Measurements from ENCODE around the gene CTDNEP1.

The CTDNEP1 gene

DNA sequence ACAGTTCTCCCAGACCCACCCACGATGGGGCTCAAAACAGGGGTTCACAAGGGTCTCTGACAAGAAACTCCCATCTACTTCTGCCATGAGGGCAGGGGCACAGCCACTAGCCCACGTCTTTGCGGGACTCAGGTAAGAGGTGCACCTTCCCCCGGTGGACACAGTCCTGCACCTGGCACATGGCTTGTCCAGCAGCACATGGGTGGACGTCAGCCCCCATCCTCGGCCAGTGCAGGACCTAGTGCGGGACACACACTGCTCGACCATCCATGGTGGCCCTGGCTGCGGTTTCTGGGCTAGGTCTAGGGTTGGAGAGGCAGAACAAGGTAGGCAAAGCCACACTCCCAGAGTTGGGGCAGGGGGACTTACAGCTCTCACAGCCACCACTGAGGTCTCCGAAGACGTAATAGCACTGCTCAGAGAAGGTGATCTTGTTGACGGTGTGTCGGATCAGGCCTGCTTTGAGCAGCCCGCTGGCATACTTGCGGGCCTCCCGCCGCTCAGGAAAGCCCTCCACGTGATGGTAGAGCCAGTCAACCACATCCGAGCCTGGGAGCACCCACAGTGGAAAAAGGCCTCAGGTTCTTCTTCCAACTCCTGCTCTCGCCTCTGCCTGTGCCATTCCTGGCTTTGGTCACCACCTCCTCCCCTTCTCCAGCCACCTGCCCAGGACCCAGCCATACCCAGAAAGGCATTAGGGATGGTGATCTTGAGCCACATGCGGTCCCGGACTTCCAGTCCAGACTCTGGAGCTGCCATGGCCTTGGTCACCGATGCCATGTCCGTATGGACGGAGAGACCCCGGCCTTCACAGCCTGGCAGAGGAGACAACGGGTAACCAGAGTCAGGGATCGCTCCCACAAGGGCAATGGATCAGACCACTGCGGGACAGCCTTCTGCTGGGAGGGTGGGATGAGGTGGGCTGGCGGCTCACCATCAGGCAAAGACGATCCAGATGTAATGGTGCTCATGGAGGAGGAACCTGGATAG lies 24.5 kb downstream of the CTDNEP1 start:
- no peak for DNase-seq

DNA sequence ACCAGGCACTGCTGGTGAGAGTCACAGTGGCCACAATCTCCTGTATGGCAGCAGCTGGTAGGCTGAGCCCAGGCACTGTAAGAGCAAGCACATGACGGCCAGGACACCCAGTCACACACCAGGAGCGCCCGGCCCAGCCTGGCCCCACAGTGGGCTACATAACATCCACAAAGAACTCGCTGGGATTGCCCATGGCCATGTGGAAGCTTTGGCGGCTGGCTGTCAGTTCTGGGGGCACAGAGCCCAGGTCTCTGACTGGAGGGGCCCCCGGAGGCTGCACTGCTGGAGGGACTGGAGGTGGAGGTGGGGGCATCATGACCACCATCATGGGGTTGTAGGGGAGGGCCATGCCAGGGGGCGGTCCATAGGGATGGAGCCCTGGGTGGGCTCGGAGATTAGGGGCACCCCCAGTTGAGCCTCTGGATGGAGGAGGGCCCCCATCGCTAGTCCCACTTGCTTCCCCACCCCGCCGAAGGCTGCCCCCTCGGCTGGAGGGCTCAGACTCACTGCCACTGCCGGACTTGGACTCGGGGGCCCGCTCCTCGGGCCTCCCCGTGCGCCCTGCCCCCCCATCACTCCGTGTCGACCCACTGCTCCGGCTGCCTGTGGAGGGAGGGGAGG lies 25.7 kb downstream of the CTDNEP1 start:
- DNase-seq, result no peak

DNA sequence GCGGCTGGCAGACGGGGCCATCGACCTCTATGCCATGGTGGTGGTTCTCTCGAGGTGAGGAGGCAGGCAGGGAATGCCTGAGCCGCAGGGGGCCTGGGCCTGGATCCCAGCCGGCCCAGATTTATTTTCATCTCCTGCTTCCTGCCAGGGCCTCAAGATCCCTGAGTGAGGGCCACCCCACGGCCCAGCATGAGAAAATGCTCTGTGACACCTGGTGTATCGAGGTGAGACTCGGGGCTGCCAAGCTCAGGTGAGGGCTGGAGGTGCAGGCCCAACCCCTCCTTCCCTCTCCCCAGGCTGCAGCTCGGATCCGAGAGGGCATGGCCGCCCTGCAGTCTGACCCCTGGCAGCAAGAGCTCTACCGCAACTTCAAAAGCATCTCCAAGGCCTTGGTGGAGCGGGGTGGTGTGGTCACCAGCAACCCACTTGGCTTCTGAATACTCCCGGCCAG lies 26.8 kb downstream of the CTDNEP1 start:
- no peak for DNase-seq

DNA sequence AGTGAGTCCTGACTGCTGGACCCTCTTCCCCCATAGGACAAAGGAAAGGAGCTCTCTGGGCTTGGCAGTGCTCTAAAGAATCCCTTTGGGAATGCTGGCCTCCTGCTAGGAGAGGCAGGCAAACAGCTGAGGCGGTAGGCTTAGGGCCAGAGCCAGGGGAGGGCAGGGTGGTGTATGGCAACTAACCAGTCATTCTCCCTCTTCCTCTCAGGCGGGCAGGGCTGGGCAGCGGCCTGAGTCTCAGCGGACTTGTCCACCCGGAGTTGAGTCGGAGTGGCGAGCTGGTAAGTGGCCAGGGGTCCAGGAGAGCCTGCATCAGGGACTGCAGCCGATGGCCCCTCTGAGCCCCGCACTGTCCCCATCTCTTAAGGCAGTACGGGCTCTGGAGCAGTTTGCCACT lies 27.4 kb downstream of the CTDNEP1 start:
- DNase-seq, result no peak

DNA sequence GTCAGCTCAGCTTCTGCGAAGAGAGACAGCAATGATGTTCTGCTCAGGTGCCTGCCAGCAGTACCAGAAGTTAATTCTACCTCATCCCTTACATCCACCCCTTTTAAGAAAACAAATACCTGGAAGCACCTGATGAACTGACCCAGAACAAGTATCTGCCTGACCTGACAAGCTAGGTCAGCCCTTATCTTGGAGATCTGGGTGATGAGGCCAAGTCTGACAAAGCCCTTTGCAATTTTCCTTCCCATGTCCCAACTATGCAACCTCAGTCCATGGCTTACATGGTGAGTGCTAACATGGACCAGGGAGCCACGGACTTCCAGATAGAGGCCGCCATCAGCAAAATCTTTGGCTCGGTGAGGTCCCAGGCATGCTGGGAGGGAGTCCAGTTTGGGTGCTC lies 28.2 kb downstream of the CTDNEP1 start:
- no peak for DNase-seq

DNA sequence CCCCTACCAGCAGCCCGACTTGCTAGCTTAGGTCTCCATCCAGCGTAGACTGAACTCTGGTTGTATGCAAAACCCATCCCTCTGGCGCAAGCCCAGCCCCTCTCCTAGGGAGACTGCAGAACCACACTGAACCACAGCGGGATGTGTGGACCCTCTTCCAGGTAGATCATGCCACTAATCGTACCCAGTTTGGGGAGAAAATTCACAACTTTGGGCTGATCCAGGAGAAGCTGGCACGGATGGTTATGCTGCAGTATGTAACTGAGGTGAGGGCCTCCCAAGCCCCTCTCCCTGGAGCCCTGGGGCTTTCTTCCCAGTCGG lies 28.6 kb downstream of the CTDNEP1 start:
- DNase-seq, result no peak

DNA sequence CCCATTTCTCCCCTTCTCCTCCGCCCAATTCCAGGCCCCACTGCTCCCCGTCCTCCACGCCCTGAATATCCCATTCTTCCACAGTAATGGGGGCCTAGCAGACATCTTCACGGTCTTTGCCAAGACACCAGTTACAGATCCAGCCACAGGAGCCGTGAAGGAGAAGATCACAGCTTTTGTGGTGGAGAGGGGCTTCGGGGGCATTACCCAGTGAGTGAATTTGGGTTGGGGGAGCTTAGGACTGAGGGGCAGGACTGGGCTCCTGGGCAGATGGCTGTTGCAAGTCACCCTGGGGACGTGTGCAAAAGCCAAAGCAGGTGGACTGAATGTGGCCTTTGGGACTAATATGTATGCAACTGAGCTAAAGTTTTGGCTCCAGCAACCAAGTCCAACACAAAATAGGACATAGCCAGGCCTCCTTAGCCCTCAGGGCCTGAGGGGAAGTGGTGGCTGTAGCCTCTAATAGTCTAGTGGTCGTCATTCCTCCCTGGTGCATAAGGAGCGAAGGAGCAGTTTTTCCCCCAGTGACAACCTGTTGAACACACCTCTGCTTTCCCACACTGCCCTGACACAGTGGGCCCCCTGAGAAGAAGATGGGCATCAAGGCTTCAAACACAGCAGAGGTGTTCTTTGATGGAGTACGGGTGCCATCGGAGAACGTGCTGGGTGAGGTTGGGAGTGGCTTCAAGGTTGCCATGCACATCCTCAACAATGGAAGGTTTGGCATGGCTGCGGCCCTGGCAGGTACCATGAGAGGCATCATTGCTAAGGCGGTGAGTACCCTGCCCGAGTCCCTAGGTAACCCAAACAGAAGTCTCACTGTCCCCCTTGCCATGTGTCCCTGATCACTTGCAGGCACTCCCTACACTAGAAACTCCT lies 29.2 kb downstream of the CTDNEP1 start:
- DNase-seq, result no peak

DNA sequence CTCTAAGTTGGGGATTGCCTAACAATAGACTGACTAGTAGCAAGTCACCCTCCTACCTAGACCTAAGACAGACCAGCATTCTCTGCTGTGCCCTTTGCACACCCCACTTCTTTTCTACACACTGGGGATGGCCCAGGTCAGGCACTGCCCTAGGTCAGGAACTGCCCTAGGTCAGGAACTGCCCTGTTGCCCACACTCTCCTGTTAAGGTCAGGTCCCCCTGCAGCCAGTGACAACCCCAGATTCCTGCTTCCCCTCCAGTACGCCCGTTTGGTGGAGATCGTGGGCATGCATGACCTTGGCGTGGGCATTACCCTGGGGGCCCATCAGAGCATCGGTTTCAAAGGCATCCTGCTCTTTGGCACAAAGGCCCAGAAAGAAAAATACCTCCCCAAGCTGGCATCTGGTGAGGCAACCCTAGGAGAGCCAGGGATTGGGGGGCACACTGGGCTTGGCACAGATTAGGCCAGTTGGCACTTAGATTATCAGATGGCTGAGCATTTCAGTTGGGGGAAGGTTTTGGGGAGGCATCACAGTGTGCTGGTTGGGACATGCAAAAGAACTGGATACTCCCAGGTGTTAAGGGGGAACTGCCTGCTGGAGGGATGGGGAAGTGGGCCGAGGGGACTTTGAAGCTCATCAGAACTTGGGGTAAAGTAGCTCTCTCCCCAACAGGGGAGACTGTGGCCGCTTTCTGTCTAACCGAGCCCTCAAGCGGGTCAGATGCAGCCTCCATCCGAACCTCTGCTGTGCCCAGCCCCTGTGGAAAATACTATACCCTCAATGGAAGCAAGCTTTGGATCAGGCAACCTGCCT lies 30.0 kb downstream of the CTDNEP1 start:
- no peak for DNase-seq

DNA sequence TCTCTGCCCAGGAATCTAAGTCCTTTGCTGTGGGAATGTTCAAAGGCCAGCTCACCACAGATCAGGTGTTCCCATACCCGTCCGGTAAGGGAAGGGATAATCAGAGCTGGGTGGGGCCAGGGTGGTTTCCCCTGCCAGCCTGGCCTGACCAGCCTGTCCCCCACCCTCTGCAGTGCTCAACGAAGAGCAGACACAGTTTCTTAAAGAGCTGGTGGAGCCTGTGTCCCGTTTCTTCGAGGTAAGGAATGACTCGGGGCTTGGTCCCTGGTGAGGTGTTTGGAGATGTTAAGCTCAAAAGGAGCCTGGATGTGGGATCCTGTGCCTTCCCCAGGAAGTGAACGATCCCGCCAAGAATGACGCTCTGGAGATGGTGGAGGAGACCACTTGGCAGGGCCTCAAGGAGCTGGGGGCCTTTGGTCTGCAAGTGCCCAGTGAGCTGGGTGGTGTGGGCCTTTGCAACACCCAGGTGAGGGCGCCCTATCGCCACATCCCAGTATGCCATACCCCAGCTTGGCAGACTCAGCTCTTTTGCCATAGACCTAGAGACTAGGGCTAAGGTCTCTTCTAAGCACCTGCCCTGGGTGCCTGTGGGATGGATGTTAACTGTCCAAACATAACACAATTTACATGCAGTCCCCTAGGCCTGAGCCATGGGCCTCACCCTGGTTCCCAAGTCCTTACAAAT lies 30.8 kb downstream of the CTDNEP1 start:
- peak; percentile 55 for DNase-seq

DNA sequence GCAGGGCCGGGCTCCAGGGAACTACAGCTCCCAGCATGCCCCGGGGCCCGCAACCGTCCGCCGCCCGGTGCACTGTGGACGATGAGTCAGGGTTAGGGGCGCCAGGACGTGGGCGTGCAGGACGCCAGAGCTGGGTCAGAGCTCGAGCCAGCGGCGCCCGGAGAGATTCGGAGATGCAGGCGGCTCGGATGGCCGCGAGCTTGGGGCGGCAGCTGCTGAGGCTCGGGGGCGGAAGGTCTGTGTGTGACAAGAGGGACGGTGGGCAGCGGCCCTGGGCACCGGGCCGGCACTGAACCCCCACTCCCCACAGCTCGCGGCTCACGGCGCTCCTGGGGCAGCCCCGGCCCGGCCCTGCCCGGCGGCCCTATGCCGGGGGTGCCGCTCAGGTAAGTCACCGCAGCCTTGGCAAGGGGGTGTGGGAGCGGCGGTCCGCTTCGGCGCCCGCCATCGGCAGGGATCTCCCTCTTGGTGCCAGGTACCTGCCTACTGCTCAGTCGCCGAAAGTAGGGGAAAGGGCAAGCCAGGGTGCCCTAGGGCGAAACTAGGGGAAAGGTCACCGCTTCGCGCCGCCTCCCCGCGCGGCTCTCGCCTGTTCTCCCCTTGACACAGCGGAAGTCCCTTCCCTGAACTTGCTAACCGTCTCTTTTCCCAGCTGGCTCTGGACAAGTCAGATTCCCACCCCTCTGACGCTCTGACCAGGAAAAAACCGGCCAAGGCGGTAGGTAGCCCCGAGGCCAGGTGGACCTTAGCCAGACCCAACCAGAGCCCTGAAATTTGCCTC lies 31.5 kb downstream of the CTDNEP1 start, which contains the start of the genes ACADVL and DLG4:
Gene ACADVL, plus strand, starts transcription at position 127 of the 781 bp plus-strand sequence. Its CDS starts 47 bp downstream, at position 174.
Gene DLG4, minus strand, starts transcription at position 25 of the 781 bp plus-strand sequence.
- DNase-seq, result peak; percentile 86

DNA sequence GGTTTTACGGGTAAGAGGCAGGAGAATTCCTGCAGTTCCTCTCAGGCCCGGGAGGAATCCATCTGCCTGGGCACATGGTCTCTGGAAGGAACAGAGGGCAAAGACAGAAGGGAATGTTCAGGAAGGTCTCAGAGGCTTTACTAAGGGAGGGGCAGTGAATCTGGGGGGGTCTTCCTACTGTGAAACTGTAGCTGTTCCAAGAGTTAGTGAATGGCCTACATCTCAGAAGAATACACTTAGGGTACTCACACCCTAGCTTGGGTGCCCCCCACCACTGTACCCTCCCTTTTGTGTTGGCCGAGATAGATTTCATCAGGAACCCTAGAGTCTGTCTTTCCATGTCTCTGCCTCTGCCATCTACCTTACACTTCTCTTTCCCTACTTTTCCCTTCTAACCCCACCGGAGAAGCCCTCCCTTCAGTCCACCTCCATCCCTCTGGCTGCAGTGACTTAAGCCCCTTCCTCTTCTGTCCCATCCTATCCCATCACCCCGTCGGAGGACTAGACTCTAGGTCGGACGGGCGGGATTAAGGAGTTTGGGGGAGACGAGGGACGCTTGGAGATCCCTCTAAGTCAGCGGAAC lies 32.2 kb downstream of the CTDNEP1 start:
- no peak for DNase-seq

DNA sequence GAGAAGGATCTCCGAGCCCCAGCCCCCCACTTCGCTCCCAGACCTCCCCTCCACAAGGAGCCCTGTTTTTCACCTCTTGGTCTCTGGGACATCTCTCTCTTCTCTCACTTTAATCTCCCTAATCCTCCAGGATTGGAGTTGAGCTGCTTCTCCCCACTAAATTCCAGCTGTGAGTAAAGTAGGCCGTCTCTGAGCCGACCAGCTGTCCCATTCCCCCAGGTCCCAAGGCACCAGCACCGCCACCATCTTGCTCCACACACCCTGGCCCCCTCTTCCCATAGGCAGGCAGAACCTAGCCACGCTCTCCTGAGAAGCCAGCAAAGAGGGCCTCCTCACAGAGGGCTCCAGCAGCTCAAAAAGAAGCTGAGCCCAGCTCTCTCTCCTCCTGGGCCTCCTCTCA lies 32.8 kb downstream of the CTDNEP1 start:
- no peak for DNase-seq

DNA sequence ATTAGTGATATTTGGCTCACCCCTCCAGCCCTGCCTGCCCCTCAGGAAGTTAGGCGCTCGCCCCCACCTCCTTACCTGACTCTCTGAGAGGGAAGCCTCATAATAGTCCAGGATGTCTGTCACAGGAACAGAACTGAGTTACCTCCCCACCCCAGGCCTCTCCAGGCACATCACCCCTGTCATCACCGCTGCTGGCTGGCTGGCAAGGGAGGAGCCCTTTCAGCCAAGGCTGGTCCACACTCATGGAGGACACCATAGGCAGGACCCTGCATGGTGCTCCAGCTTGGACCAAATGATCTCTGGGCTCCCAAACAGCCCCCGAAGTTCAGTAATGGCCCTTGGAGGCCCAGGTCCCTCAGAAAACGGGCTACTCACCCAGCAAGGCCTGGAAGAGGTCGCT lies 33.4 kb downstream of the CTDNEP1 start:
- DNase-seq, result no peak

DNA sequence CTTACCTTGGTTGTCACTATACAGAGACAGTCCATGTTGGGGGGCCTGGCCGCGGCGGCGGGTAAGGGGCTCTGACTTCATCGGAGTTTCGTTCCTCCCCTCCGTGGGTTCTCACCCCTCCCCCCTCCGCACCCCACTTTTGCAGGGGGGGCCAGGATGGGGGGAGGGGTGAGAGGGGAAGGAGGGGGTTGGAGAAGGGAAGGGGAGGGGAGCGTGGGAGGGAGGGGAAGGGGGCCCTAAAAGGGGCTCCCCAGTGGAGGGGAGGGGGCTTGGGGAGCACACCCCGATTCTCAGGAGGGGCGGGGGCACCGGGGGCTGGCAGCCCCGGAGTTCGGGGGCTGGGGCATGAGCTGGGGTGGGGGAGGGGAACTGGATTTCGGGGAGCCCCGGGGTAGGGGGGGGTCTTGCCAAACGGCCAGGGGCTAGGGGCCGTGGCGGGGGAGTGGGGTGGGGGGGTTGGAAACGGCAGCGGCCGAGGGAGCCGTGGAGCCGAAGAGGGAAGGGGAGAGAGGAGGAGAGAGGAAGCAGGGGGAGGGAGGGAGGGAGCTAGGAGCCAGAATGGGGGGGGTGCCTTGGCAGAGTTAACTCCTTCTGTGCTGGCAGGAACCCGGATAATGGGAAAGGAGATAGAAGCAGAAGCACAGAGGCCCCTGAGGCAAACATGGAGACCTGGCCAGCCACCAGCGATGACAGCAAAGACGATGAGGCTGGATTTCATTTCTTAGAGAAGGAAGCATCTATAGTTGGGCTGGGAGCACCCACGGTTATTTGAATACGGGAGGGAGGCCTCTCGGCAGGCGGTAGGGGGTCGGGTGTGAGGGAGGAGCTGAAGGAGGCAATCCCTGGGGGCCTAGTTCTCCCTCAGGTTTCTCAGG lies 34.2 kb downstream of the CTDNEP1 start:
- DNase-seq, result peak; percentile 84

DNA sequence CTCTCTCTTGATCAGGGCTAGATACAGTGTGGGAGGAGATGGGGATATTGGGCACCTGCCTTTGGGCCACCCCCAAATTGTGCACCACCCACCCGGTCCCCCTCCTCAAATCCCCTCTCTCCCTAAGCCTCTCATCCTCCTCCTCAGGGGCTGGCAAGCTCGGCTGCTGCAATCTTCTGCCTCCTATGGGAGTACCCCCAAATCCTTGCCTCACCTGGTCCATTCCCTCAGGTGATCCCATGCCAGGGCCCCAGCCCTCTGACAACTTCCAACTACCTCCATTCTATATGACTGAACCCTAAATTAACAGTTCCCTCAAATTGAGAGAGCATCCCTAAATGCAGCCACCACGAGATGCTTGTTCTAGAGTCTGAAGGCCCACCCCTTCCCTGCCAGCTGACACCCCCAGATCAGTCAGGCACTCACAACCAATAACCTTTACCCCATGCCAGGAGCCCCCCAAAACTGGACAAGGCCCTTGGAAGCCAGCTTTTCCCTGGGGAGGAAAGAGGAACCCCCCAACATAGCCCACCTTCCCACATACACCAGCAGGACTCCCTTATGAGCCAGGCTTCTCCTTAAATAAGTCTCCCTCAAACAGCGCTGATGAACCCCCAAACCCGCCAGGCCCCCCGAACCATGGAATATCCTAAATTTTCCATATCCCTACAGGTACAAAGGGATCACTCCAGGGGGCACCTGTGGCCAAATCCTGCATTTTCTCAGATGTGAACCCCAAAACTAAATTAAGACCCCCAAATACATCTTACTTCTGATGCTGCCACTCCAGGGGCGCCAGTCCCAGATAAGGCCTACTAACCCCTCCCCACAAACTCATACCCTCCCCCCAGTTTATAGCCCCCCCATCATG lies 35.1 kb downstream of the CTDNEP1 start:
- no peak for DNase-seq

DNA sequence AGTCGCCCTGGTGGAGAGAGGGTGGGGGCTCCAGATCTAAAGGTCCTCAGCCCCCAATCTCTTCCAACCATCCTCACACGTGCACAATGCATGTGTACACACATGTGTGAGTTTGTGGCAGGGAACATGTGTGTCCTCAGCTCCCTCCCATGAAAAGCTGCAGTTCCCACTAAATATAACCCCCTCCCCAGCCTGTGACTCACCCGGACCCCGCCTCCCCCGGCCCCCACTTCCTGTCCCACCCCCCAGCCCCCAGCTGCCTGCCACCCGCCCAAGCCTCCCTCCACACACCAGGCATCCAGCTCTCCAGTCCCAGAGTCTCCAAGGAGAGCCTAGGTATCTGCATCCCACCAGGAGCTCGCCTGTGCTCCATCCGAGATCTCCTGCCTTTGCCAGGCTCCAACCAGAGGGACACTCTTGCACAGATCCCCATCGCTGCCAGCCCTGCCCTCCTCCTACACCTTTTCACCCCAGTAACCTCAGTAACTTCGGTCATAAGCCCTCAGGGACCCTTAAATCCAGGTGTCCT lies 35.8 kb downstream of the CTDNEP1 start:
- peak; percentile 33 for DNase-seq

DNA sequence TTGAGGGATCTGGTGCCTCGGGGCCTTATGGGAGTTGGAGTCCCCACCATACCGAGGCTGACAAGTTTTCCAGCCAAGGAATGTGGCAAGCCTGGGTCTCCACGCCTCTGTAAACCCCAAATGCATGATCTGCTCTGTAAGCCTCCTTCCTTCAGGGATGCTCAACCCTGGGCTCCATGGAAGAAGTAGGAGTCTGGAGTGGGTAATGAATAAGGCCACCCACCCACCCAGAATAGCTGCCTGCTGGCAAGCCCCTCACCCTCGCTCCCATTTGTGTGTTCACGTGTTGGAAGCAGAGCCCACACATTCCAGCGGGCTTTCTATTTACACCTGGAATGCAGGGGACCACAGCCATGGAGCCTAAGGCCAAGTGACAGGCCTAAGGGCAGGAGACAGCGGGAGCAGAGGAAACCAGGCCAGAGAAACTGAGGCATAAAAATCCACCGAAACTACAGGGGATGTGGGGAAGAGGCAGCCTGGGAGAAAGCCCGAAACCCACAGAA lies 36.3 kb downstream of the CTDNEP1 start:
- no peak for DNase-seq
